Measurements from ENCODE around the gene ENTPD2.
"Not testable (repeated sequence)": the region's sequence is repeated elsewhere in the genome, so short reads cannot be mapped to it uniquely, and the experiment has no call there.

ENTPD2 gene

GRCh38 chr9:137045294-137046087, 8.4 kb downstream of the ENTPD2 start:
- no peak for DNase-seq (ENCODE audit: low read depth in 2 of 2)

- no peak for DNase-seq (ENCODE audit: low read depth in 2 of 2)
These were observed 9.2 kb downstream of the ENTPD2 start for GRCh38 chr9:137044502-137045177.

- DNase-seq (ENCODE audit: low read depth in 2 of 2), result no peak
These were observed 9.8 kb downstream of the ENTPD2 start for GRCh38 chr9:137044037-137044436.

- no peak for DNase-seq (ENCODE audit: low read depth in 2 of 2)
These were observed 10.8 kb downstream of the ENTPD2 start for GRCh38 chr9:137042751-137043727.

- DNase-seq (ENCODE audit: low read depth in 2 of 2), result no peak
These were observed 12.7 kb downstream of the ENTPD2 start for GRCh38 chr9:137041124-137041523.

- DNase-seq (ENCODE audit: low read depth in 2 of 2), result no peak
These were observed 13.3 kb downstream of the ENTPD2 start for GRCh38 chr9:137040568-137040967.

GRCh38 chr9:137039611-137040366, 14.1 kb downstream of the ENTPD2 start:
- no peak for DNase-seq (ENCODE audit: low read depth in 2 of 2)

GRCh38 chr9:137038916-137039315, 14.9 kb downstream of the ENTPD2 start:
- no peak for DNase-seq (ENCODE audit: low read depth in 2 of 2)

- DNase-seq (ENCODE audit: low read depth in 2 of 2), result no peak
These were observed 16.4 kb downstream of the ENTPD2 start for GRCh38 chr9:137037483-137037882.

GRCh38 chr9:137037035-137037434, 16.8 kb downstream of the ENTPD2 start:
- no peak for DNase-seq (ENCODE audit: low read depth in 2 of 2)

GRCh38 chr9:137035937-137036336, 17.9 kb downstream of the ENTPD2 start:
- no peak for DNase-seq (ENCODE audit: low read depth in 2 of 2)

- no peak for DNase-seq (ENCODE audit: low read depth in 2 of 2)
These were observed 18.4 kb downstream of the ENTPD2 start for GRCh38 chr9:137035507-137035834.

- peak; percentile 82 to 83 for DNase-seq (ENCODE audit: low read depth in 2 of 2)
These were observed 19.0 kb downstream of the ENTPD2 start for GRCh38 chr9:137034709-137035506.

GRCh38 chr9:137034039-137034708, 19.7 kb downstream of the ENTPD2 start:
- DNase-seq (ENCODE audit: low read depth in 2 of 2), result no peak

GRCh38 chr9:137033481-137033880, 20.4 kb downstream of the ENTPD2 start:
- not testable (repeated sequence) for DNase-seq (ENCODE audit: low read depth in 2 of 2)

GRCh38 chr9:137032858-137033257, 21.0 kb downstream of the ENTPD2 start:
- DNase-seq (ENCODE audit: low read depth in 2 of 2), result no peak

- peak in 1 of 2 donors; percentile 27 for DNase-seq (ENCODE audit: low read depth in 2 of 2)
These were observed 21.8 kb downstream of the ENTPD2 start, which contains the start of gene FUT7 for GRCh38 chr9:137031904-137032640. TSS of gene FUT7 (minus strand) at chr9:137032088. CDS start at chr9:137031991, 97 bp downstream.

GRCh38 chr9:137030538-137031527, 23.0 kb downstream of the ENTPD2 start:
- peak in 1 of 2 donors; percentile 27 for DNase-seq (ENCODE audit: low read depth in 2 of 2)

All from stimulated activated CD4-positive, alpha-beta T cell treated with anti-CD3 and anti-CD28 coated beads, Interleukin-15, amount 100 ng/mL, for 48 hours (primary cell).